Occipital lobe (tissue), 2 donors: ENCODE data around the gene IGF2R. TPM values are rescaled to one million over a fixed set of nuclear protein-coding genes. Genes with fewer than 3 reads are reported as not detected.
"Not testable (repeated sequence)": the region's sequence is repeated elsewhere in the genome, so short reads cannot be mapped to it uniquely, and the experiment has no call there.

Experiments used
- DNase-seq: peaks from one replicate; lab custom pipeline; 2025; lab: John Stamatoyannopoulos, UW
- total RNA-seq: library from RNA; depleted of rRNA; stranded (reverse); fragments of >200 nt; gene quantifications from one replicate; pipeline ENCODE4 v1.2.3, GENCODE V29; 2014

The IGF2R gene
- total RNA-seq, 1 donor from 2014 or later: 36.7 TPM

GRCh38 chr6:160121558-160121957 is 152.7 kb downstream of the IGF2R start, which contains the start of gene SLC22A1:
SLC22A1 (plus strand) TSS chr6:160121815; CDS start chr6:160121936, 121 bp downstream.
- no peak for DNase-seq

GRCh38 chr6:160121981-160122380 is 153.1 kb downstream of the IGF2R start:
- no peak for DNase-seq

- DNase-seq: no peak
Measured at GRCh38 chr6:160122744-160123143, 153.9 kb downstream of the IGF2R start.

- no peak for DNase-seq
Measured at GRCh38 chr6:160124007-160124406, 155.1 kb downstream of the IGF2R start.

GRCh38 chr6:160124605-160125004 is 155.7 kb downstream of the IGF2R start:
- DNase-seq: no peak

GRCh38 chr6:160125105-160125504 is 156.2 kb downstream of the IGF2R start:
- DNase-seq: not testable (repeated sequence)

GRCh38 chr6:160127270-160128124 is 158.6 kb downstream of the IGF2R start:
- DNase-seq: no peak

- DNase-seq: no peak
Measured at GRCh38 chr6:160128125-160128683, 159.3 kb downstream of the IGF2R start.

- no peak for DNase-seq
Measured at GRCh38 chr6:160128879-160129516, 160.1 kb downstream of the IGF2R start.

- DNase-seq: no peak
Measured at GRCh38 chr6:160129881-160130615, 161.2 kb downstream of the IGF2R start.

- no peak for DNase-seq
Measured at GRCh38 chr6:160130729-160131484, 162.0 kb downstream of the IGF2R start.

- no peak for DNase-seq
Measured at GRCh38 chr6:160131636-160132296, 162.9 kb downstream of the IGF2R start.

GRCh38 chr6:160132297-160132637 is 163.4 kb downstream of the IGF2R start:
- DNase-seq: no peak

- no peak for DNase-seq
Measured at GRCh38 chr6:160132776-160133338, 164.0 kb downstream of the IGF2R start.

GRCh38 chr6:160133441-160134336 is 164.8 kb downstream of the IGF2R start:
- DNase-seq: no peak

GRCh38 chr6:160134337-160134751 is 165.5 kb downstream of the IGF2R start:
- DNase-seq: not testable (repeated sequence)

GRCh38 chr6:160134779-160135547 is 166.1 kb downstream of the IGF2R start:
- DNase-seq: no peak

GRCh38 chr6:160135907-160136655 is 167.2 kb downstream of the IGF2R start:
- no peak for DNase-seq
